CMK (cell line): ENCODE measurements around the gene FHOD3.
A peak's percentile ranks its signal among the peaks of the same experiment; 100 is the strongest.
"Not testable (repeated sequence)": the region's sequence is repeated elsewhere in the genome, so short reads cannot be mapped to it uniquely, and the experiment has no call there.

Experiments
- DNase-seq: peaks from one replicate; pipeline ENCODE4 v3.0.0-alpha.2; 2010; ENCODE audit warnings: low read depth

The FHOD3 gene

DNA sequence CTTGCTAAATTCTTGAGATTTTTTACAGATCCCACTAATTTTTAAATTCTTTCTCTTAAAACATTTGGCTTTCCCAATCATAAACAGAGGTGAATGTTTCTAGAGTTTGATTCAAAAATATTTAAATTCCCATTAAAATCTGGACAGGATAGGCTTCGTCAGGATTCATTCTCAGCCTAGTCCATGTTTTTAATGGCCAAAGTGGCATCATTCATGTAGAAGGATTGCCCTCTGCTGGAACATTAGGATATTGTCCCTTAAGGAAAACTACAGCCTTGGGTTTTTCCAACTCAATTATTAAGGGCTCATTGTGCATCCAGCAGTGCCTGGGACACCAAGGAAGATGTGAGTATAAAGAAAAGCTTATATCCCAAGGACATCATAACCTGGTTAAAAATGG, 459.6 kb downstream of the FHOD3 start:
- no peak for DNase-seq

- DNase-seq, result no peak
These were observed 460.5 kb downstream of the FHOD3 start for GRCh38 chr18:36757991-36758390.

DNA sequence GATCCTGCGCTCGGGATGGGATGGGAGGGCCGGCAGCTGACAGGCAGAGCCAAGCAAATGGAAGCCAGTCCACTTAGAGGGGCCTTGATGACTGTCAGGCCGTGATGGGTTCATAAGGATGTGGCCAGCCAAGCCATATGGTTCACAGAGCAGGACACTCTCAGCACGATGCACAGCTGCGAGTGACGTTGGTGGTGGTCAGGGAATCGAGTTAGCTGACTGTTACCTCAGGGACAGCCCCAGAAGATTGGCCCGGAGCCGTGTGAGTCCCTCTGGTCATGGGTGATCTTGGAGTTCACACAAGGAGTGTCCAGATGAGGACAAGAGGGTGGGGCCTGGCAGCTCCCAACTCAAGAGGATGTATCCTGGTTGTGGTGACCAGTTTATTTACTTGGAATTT, 461.1 kb downstream of the FHOD3 start:
- no peak for DNase-seq

GRCh38 chr18:36759167-36759776, 461.8 kb downstream of the FHOD3 start:
- DNase-seq, result no peak

- no peak for DNase-seq
These were observed 463.1 kb downstream of the FHOD3 start for GRCh38 chr18:36760598-36760997.

DNA sequence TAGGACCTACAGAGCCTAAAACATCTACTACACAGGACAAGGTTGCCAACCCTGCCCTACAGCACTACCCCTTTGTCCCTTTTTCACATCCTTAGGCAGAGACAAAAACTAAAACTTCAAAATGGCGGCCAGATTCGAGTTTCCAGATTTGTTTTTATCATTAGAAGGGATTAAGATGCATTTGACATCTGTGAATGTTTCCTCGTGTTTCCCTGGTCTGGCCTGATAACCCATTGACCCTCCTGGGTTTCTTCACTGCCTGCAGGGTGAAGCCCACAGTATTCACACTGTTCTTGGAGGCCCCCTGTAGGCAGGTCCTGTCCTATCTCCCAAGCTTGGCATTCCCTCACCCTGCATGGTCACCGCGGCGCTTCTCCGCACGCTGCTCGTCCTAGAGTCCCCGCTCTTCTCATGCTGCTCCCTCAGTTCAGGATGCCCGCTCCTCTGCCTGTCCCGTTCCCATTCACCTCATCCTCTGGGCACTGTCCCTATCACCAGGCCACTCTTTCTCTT, 463.7 kb downstream of the FHOD3 start:
- no peak for DNase-seq

- no peak for DNase-seq
These were observed 464.6 kb downstream of the FHOD3 start for GRCh38 chr18:36762074-36762473.

GRCh38 chr18:36762965-36763364, 465.5 kb downstream of the FHOD3 start:
- not testable (repeated sequence) for DNase-seq

GRCh38 chr18:36766836-36767235, 469.3 kb downstream of the FHOD3 start:
- DNase-seq, result no peak

DNA sequence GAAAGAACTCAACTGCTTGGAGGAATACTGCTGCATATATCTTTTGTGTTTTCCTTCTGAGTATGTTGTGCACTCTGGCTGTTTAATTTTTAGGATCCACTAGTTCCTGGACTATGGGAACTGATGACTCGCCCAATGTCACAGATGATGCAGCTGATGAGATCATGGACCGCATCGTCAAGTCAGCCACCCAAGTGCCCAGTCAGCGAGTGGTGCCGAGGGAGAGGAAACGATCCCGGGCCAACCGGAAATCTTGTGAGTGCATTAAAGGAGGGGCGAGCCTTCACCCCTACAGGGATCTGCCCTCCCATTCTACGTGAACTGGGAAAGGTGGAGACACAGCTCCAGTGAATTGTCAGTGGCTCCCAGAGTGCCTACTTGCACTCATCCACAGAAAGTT, 471.7 kb downstream of the FHOD3 start:
- DNase-seq, result no peak

DNA sequence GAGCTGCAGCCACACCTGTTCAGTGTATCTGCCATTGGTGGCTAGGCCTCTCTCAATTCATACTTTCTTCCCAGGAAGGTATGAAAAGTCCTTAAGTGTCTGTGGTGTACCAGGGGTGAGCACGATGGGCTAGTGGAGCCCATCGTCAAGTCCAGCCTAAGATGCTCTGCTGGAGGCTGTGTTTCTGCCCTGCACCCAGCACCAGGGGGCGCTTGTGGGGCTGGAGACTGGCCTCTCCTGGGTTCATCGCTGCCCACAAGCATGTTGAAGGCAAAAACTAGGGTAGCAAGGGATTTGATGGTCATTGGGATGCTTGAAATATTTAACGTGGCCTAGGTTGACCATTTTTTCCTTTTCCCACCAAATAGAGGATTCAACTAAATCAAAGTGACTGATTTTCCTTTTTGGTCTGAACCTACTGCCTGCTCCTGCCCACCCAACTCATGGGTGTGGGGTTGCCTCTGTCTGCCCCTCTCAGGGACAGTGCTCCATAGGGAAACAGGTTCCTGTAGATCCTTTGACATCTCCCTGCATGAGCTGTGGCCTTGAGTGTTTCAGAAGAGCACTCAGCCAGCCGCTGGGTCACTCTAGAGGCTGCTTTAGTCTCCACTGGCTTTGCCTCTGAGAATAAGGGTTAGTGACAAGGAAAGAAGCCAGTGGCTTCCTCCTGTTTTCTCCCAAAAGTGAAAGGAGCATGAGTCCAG, 472.2 kb downstream of the FHOD3 start:
- DNase-seq, result peak; percentile 4

DNA sequence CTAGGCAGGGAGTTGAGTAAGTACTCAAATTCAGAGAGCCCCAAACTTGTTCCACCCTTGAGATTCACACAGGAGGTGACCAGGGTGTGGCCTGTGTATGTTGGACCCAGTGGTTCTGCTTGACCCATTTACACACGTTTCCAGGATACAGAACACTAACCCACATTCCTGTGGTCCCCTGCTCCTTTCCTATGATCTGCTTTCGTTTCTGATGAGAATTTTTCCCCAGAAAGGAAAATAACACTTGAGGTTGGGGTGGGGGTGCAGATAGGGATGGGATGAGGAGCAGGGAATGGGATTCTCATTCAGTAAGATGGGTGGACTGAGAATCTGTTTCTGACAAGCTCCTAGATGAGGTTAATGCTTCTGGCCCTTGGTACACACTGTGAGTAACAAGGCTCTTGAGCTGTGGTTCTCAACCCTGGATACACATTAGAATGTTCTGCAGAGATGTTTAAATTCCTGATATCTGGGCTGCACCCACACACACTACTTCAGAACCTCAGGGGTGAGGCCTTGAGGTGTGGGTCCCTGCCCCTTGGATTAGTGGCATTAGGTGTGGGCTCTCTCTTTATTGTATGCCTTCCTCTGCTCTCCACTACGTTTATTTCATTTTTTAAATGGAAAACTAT, 472.9 kb downstream of the FHOD3 start:
- DNase-seq, result no peak

DNA sequence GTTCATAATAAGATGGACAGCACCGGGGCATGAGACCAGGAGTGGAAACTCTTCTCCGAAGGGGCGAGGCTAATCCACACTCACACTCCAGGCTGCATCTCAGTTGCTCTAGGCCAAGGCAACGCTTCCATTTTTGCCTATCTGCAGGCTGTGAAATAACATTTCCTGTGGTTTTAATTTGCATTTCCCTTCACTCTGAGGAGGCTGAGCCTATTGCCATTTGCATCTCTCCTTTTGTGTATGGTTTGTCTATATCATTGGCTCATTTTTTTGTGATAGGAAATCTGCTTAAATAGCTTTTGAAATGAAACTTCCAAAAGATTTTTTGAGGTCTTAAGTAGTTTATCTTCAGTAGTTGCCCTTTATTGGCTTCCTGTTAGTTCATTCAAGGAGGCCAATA, 473.7 kb downstream of the FHOD3 start:
- no peak for DNase-seq

DNA sequence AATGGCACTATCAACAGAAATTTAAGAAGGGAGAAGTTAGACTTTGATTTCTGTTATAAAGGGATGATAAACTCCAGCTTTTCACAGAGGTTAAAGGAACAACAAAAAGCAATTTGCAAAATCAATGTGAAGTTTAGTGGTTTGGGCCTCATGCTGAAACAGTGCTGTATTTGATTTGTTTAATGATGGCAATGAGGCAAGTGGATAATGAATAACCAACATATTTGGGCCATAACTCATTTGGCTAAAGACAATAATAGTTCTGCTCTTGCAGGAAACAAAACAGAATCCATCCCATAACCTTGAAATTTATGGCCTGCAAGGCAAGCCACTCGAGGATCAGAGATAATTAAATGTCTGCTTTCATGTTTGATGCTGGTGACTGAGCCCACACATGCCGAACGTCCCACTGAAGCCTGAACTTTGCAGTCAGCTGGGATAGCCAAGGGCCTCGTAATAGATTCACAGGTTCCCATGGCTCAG, 474.8 kb downstream of the FHOD3 start:
- DNase-seq, result no peak

DNA sequence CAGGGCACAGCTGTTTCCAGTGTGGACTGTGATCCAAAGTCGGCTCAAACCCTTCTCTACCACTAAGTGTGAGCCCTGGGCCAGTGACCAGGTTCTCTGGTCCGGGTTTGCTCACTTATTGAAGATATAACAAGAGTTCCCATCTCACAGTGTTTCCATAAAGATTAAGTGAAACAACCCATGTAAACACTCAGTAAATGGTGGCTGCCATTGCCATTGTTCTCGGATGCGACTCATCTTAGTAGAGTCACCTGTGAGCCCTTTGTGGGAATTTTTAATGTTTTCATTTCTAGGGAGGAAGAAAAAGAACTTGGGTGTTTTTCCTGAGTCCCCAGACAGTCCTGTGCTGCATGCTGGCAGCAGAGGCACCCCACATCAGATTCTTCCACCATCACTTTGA, 477.9 kb downstream of the FHOD3 start:
- no peak for DNase-seq

GRCh38 chr18:36776650-36777049, 479.1 kb downstream of the FHOD3 start:
- no peak for DNase-seq

DNA sequence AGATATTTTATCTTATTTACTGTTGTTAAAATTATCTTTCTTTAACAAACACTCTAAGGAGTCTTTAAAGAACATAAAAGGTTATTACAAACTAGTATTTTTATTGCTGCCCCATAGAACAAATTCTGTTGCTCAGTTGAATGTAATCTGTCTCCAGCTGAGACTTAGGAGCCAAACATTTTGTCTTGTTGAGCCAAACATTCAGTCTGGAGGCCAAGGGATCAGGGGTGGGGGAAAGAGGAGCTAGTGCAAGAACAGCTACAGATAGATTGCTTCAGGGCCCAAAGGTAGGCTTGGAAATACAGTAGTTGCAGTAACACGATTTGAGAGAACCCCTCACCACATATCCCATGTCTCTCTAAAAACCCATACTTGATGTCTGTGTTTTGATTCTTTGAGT, 480.1 kb downstream of the FHOD3 start:
- DNase-seq, result no peak

DNA sequence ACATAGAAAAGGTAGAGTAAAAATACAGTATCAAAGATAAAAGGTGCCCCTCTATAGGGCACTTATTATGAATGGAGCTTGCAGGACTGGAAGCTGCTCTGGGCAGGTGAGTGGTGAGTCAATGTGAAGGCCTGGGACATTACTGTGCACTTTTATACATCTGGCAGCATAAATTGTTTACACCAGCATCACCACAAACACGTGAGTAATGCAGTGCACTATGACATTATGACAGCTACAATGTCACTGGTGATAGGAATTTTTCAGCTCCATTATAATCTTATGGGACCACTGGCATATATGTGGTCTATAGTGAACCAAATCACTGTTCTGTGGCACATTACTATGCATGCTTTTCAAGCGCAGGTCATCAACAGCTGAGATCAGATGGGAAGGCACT, 483.2 kb downstream of the FHOD3 start:
- DNase-seq, result no peak

DNA sequence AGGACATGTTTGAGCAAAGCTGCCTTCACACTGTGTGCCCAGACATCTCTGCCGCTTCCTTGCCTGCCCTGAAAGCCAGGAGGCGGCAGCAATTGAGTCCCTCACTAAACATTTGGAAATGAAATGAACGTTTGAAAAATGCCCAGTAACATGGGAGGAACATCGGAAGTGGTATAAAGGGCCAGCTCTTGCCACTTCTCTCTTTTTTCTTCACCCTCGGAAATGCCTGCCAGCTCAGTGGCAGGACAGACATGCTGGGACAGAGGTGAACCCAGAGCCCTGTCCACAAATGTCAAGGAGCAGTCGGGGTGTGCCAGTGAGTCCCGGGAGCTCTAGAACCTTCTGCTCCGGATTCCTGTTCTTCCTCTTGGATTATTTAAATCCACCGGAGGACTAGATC, 485.2 kb downstream of the FHOD3 start:
- no peak for DNase-seq

DNA sequence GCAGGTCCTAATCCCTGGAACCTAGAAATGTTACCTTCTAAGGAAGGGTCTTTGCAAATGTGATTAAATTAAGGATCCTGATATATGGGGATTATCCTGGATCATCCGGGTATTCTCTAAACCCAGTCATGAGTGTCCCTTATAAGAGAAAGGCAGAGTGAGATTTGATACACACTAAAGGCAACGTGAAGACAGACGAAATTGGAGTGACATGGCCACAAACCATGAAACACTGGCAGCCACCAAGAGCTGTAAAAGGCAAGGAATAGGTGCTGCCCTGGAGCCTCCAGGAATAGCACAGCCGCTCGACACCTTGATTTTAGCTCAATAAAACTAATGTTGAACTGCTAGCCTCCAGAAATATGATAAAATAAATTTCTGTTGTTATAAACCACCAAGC, 486.3 kb downstream of the FHOD3 start:
- DNase-seq, result no peak

- no peak for DNase-seq
These were observed 489.2 kb downstream of the FHOD3 start for GRCh38 chr18:36786686-36787085.

DNA sequence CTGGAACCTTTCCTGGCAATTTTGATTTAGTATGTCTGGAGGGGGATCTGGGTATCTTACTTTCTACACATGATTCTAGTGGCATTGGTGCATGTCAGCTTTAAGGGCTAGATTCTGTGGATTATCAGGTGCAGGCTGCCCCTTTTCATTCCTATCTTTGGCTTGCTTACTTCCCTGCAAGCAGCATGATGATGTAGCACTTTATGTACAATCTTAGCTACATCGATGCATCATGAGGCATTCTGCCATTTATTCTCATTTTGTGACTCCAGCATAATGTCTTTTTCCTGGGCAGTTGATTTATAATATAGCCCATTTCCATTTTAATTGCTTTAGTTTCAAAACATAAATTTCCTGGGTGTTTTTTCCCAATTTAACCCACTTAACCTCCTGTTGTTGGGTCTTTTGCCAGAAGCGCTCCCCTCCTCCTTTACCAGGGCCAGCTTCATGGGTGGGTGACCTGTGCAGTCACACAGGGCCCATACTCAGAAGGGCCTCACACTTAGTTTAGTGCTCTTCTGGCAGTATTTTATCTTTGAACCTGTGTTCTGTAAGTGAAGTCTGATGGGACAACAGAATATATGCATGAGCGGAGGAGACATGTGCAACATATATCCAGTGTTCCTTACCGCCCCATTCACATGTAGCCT, 495.2 kb downstream of the FHOD3 start:
- no peak for DNase-seq
